H1 (cell line): ENCODE measurements around the gene NXPH4. TPM values are rescaled to one million over a fixed set of nuclear protein-coding genes. Genes with fewer than 3 reads are reported as not detected.

Source experiments
- E2F6 ChIP-seq: IDR thresholded peaks from 2 replicates; pipeline ENCODE4 v1.6.1; 2012; ENCODE audit warnings: inconsistent platforms
- JUN ChIP-seq: IDR thresholded peaks from 2 replicates; pipeline ENCODE4 v1.6.1; 2011; ENCODE audit warnings: low read depth, mild to moderate bottlenecking, improper control_type of control experiment, low read length
- MAX ChIP-seq: IDR thresholded peaks from 2 replicates; pipeline ENCODE4 v1.6.1; 2012; ENCODE audit warnings: inconsistent platforms
- ZNF274 ChIP-seq: IDR thresholded peaks from 2 replicates; pipeline ENCODE4 v1.7.0; 2012; ENCODE audit warnings: low read length, borderline replicate concordance; ENCODE audit errors: extremely low read depth
- polyA plus RNA-seq, 7 experiments: library from polyadenylated mRNA; depleted of rRNA in 3 of 7; stranded (reverse) in 5 of 7; unstranded in 2 of 7; fragments of >200 nt in 5 of 7; fragments of 200-250 nt in 2 of 7; gene quantifications; 1 replicate in 5 of 7; 2 replicates in 1 of 7; 4 replicates in 1 of 7; pipeline versions ENCODE4 v1.2.1 to v1.2.3, GENCODE V29; 2011 to 2013; ENCODE audit warnings: missing spikeins in 2 of 7, mixed read lengths in 2 of 7
- total RNA-seq: library from RNA; stranded (reverse); fragmentation: NEBNext Ultra II Directional; extraction: Animal tissue kit (Norgen Biotek cat#: 25700); gene quantifications from 2 replicates; pipeline ENCODE4 v1.2.1, GENCODE V29; 2021

NXPH4 gene
- total and polyA plus RNA-seq, 2 of the 8 experiments (the other 6 are each of a cell fraction or from before 2014, with no cell fraction given), result 0.92 to 1.7 TPM

DNA sequence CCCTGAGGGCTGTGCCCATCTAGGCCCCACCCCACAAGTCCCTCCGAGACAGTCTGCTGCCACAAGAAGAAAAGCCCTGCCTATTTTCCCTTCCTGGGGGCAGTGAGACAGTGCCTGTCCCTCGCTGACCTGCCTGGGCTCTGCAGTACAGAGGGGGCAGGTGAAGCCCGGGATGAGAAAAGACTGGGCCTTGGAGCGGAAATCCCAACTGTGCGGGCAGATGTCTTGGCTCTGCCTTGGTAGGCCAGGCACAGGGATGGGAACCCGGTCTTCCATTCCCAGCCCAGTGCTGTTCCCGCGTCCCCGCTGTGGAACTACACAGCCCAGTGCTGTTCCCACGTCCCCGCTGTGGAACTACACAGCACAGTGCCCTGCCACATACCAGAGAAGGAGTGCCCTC, 12.8 kb upstream of the NXPH4 start (continued):
- TF ChIP-seq E2F6, result no peak
- TF ChIP-seq JUN, result no peak
- no peak for TF ChIP-seq ZNF274
- no peak for TF ChIP-seq MAX
